ENCODE results near the gene RAP1A.
A peak's percentile ranks its signal among the peaks of the same experiment; 100 is the strongest.

Gene RAP1A

GRCh38 chr1:111720274-111720976 lies 100.8 kb downstream of the RAP1A start:
- Histone ChIP-seq H3K4me3 (ENCODE audit: low read depth in 1 of 2, low read length in 2 of 2) (no peak overlapping the region), H4K20me1 (ENCODE audit: insufficient read depth, low read length) (no peaks in the 10 kb centered on the region), H3K9ac (ENCODE audit: low read depth, low read length) (no peak overlapping the region), H3K4me2 (ENCODE audit: insufficient read depth, low read length) (no peak overlapping the region), H3K4me1 (ENCODE audit: insufficient read depth, low read length) (no peaks in the 10 kb centered on the region), H3K36me3 (ENCODE audit: insufficient read depth, low read length) (no peaks in the 10 kb centered on the region), H3K27ac (ENCODE audit: low read length) (no peak overlapping the region), H2AFZ (ENCODE audit: low read depth, low read length) (no peak overlapping the region), H3K79me2 (ENCODE audit: insufficient read depth, low read length) (no peaks in the 10 kb centered on the region), H3K27me3 (ENCODE audit: insufficient read depth, low read length, poor library complexity) (no peaks in the 10 kb centered on the region), H3K9me3 (ENCODE audit: insufficient read depth, low read length, severe bottlenecking) (no peaks in the 10 kb centered on the region)
- DNase-seq (no peak), ATAC-seq (ENCODE audit: insufficient read depth, low read depth) (no peak)
- no peak for TF ChIP-seq CTCF (IDR thresholded peaks at IDR 0.05; ENCODE audit: borderline replicate concordance, extremely low read depth, low read length, poor library complexity, severe bottlenecking)
- no peak for TF ChIP-seq EZH2 (IDR thresholded peaks at IDR 0.05; ENCODE audit: borderline replicate concordance, low read depth, low read length, severe bottlenecking)

DNA sequence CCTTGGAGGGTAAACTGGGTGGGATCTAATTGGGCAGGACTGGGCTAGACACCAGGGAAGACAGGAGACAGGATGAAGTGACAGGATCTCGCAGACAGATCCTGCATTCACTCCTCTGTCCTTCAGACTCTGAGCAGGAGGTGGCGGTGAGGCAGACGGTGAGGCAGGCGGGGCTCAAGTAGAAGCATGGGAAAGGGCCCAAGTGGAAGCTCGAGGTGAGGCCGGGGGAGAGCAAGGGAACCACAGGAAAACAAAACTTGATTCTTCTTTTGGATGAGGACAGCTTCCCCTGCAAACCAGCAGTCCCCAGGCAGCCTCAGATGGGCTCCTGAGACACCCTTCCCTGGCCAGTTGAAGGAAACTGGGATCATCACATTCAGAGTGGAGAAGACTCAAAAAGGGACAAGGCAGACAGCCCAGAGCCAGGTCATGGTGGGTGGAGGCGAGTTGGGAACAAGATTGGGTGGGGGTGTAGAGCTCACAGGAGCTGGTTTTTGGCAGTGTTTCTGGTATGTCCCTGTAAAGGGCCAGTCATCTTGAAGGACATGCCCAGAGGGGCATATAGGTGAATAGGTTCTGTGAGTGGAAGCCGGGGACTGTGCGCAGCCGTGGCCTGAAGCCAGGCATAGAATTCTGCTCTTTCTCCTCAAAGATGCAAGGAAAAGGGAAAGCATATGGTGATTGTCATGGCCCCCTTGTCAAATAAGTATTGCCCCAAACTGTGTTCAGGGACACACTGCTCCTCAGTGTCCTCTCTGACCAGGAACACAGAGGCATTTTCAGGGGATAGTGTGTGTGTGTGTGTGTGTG lies 101.6 kb downstream of the RAP1A start:
- Histone ChIP-seq H3K27ac (ENCODE audit: low read length) (no peak overlapping the region), H2AFZ (ENCODE audit: low read depth, low read length) (no peak overlapping the region), H4K20me1 (ENCODE audit: insufficient read depth, low read length) (no peaks in the 10 kb centered on the region), H3K9me3 (ENCODE audit: insufficient read depth, low read length, severe bottlenecking) (no peaks in the 10 kb centered on the region), H3K4me1 (ENCODE audit: insufficient read depth, low read length) (no peaks in the 10 kb centered on the region), H3K4me2 (ENCODE audit: insufficient read depth, low read length) (no peak overlapping the region), H3K4me3 (ENCODE audit: low read depth in 1 of 2, low read length in 2 of 2) (no peak overlapping the region), H3K9ac (ENCODE audit: low read depth, low read length) (no peak overlapping the region), H3K36me3 (ENCODE audit: insufficient read depth, low read length) (no peaks in the 10 kb centered on the region), H3K79me2 (ENCODE audit: insufficient read depth, low read length) (no peaks in the 10 kb centered on the region), H3K27me3 (ENCODE audit: insufficient read depth, low read length, poor library complexity) (no peaks in the 10 kb centered on the region)
- TF ChIP-seq EZH2 (IDR thresholded peaks at IDR 0.05; ENCODE audit: borderline replicate concordance, low read depth, low read length, severe bottlenecking) (no peak), CTCF (IDR thresholded peaks at IDR 0.05; ENCODE audit: borderline replicate concordance, extremely low read depth, low read length, poor library complexity, severe bottlenecking) (no peak)
- DNase-seq, result no peak
- ATAC-seq (ENCODE audit: insufficient read depth, low read depth), result 0 out of 3 replicates have a peak, but pooled peaks have one; percentile 20

DNA sequence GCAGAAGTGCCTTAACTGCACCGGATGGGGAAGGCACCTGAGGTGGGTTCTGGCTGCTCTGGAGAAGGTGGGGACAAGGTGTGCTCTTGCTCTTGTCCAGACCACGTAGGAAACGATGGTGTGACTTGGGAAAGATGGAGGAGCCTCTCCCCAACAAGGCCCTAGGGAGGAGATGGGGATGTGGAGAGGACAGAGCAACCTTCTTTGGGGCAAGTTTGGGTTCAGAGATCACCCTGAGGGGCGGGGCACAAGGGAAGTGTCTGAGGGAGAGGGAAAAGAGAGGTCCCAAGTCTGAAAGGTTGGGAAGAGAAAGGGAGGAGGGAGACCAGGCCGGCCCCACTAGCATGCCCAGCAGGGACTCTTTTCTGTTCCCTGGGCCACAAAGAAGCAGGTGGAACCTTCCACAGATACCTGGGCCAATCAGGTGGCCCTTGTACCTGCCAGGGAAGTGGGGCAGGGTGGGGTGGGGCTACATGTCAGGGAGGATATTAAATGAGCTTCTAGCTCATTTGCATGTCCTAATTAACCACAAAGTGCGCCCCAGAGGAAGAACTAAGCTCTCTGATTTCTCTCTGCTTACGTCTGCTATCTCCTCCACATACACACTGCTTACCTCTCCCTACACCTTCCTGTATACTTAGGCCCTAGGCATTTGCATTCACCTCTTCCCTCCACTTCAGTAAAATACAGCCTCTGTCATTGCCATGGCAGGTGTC lies 103.7 kb downstream of the RAP1A start:
- Histone ChIP-seq H3K79me2 (ENCODE audit: insufficient read depth, low read length) (no peaks in the 10 kb centered on the region), H3K4me2 (ENCODE audit: insufficient read depth, low read length) (no peak overlapping the region), H4K20me1 (ENCODE audit: insufficient read depth, low read length) (no peaks in the 10 kb centered on the region), H3K27ac (ENCODE audit: low read length) (no peak overlapping the region), H3K36me3 (ENCODE audit: insufficient read depth, low read length) (no peaks in the 10 kb centered on the region), H3K4me3 (ENCODE audit: low read depth in 1 of 2, low read length in 2 of 2) (no peak overlapping the region), H3K9me3 (ENCODE audit: insufficient read depth, low read length, severe bottlenecking) (no peaks in the 10 kb centered on the region), H3K9ac (ENCODE audit: low read depth, low read length) (no peak overlapping the region), H2AFZ (ENCODE audit: low read depth, low read length) (no peak overlapping the region), H3K27me3 (ENCODE audit: insufficient read depth, low read length, poor library complexity) (no peaks in the 10 kb centered on the region), H3K4me1 (ENCODE audit: insufficient read depth, low read length) (no peaks in the 10 kb centered on the region)
- ATAC-seq (ENCODE audit: insufficient read depth, low read depth) (no peak), DNase-seq (no peak)
- TF ChIP-seq EZH2 (IDR thresholded peaks at IDR 0.05; ENCODE audit: borderline replicate concordance, low read depth, low read length, severe bottlenecking) (no peak), CTCF (IDR thresholded peaks at IDR 0.05; ENCODE audit: borderline replicate concordance, extremely low read depth, low read length, poor library complexity, severe bottlenecking) (no peak)

All from DND-41 (cell line).